Measurements from ENCODE around the gene HIP1.

DNA sequence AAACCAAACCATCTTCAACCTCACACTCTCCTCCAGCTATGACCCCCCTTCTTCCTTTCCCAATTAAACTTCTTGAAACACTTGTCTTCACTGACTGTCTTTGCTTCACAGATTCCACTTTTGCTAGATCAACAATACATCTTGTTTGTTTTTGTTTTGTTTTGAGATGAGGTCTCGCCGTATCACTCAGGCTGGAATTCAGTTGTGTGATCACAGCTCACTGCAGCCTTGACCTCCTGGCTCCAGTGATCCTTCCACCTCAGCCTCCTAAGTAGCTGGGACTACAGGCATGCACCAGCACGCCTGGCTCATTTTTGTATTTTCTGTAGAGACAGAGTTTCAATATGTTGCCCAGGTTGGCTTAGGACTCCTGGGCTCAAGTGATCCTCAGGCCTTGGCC is 59.7 kb downstream of the HIP1 start:
- no peak for TF ChIP-seq ZNF33A (CRISPR knock-in tag; IDR thresholded peaks at IDR 0.05; ENCODE audit: borderline replicate concordance)
- no peak for TF ChIP-seq NCOA1 (CRISPR knock-in tag; IDR thresholded peaks at IDR 0.05)
- TF ChIP-seq ZNF263 (CRISPR knock-in tag; IDR thresholded peaks at IDR 0.05), result no peak
- TF ChIP-seq ZNF317 (CRISPR knock-in tag; IDR thresholded peaks at IDR 0.05), result no peak
- TF ChIP-seq FOXM1 (CRISPR knock-in tag; IDR thresholded peaks at IDR 0.05), result no peak
- TF ChIP-seq, protein P1, sequence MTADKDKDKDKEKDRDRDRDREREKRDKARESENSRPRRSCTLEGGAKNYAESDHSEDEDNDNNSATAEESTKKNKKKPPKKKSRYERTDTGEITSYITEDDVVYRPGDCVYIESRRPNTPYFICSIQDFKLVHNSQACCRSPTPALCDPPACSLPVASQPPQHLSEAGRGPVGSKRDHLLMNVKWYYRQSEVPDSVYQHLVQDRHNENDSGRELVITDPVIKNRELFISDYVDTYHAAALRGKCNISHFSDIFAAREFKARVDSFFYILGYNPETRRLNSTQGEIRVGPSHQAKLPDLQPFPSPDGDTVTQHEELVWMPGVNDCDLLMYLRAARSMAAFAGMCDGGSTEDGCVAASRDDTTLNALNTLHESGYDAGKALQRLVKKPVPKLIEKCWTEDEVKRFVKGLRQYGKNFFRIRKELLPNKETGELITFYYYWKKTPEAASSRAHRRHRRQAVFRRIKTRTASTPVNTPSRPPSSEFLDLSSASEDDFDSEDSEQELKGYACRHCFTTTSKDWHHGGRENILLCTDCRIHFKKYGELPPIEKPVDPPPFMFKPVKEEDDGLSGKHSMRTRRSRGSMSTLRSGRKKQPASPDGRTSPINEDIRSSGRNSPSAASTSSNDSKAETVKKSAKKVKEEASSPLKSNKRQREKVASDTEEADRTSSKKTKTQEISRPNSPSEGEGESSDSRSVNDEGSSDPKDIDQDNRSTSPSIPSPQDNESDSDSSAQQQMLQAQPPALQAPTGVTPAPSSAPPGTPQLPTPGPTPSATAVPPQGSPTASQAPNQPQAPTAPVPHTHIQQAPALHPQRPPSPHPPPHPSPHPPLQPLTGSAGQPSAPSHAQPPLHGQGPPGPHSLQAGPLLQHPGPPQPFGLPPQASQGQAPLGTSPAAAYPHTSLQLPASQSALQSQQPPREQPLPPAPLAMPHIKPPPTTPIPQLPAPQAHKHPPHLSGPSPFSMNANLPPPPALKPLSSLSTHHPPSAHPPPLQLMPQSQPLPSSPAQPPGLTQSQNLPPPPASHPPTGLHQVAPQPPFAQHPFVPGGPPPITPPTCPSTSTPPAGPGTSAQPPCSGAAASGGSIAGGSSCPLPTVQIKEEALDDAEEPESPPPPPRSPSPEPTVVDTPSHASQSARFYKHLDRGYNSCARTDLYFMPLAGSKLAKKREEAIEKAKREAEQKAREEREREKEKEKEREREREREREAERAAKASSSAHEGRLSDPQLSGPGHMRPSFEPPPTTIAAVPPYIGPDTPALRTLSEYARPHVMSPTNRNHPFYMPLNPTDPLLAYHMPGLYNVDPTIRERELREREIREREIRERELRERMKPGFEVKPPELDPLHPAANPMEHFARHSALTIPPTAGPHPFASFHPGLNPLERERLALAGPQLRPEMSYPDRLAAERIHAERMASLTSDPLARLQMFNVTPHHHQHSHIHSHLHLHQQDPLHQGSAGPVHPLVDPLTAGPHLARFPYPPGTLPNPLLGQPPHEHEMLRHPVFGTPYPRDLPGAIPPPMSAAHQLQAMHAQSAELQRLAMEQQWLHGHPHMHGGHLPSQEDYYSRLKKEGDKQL (CRISPR knock-in tag; IDR thresholded peaks at IDR 0.05; ENCODE audit: low read depth), result no peak
- TF ChIP-seq RAD21 (CRISPR knock-in tag; IDR thresholded peaks at IDR 0.05), result no peak
- TF ChIP-seq EP300 (IDR thresholded peaks at IDR 0.05; ENCODE audit: low read depth in 2 of 2, low read length in 2 of 2), result no peak
- no peak for TF ChIP-seq EP300 (CRISPR knock-in tag; IDR thresholded peaks at IDR 0.05; ENCODE audit: borderline replicate concordance)
- TF ChIP-seq, protein P2, sequence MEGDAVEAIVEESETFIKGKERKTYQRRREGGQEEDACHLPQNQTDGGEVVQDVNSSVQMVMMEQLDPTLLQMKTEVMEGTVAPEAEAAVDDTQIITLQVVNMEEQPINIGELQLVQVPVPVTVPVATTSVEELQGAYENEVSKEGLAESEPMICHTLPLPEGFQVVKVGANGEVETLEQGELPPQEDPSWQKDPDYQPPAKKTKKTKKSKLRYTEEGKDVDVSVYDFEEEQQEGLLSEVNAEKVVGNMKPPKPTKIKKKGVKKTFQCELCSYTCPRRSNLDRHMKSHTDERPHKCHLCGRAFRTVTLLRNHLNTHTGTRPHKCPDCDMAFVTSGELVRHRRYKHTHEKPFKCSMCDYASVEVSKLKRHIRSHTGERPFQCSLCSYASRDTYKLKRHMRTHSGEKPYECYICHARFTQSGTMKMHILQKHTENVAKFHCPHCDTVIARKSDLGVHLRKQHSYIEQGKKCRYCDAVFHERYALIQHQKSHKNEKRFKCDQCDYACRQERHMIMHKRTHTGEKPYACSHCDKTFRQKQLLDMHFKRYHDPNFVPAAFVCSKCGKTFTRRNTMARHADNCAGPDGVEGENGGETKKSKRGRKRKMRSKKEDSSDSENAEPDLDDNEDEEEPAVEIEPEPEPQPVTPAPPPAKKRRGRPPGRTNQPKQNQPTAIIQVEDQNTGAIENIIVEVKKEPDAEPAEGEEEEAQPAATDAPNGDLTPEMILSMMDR (CRISPR knock-in tag; IDR thresholded peaks at IDR 0.05), result no peak
- no peak for TF ChIP-seq SMC3 (IDR thresholded peaks at IDR 0.05; ENCODE audit: low read length)
- no peak for TF ChIP-seq CREB1 (IDR thresholded peaks at IDR 0.05)
- no peak for TF ChIP-seq CREB1 (CRISPR knock-in tag; IDR thresholded peaks at IDR 0.05)
- TF ChIP-seq PHF20 (CRISPR knock-in tag; IDR thresholded peaks at IDR 0.05), result no peak
- TF ChIP-seq, protein P3, sequence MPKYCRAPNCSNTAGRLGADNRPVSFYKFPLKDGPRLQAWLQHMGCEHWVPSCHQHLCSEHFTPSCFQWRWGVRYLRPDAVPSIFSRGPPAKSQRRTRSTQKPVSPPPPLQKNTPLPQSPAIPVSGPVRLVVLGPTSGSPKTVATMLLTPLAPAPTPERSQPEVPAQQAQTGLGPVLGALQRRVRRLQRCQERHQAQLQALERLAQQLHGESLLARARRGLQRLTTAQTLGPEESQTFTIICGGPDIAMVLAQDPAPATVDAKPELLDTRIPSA (CRISPR knock-in tag; IDR thresholded peaks at IDR 0.05; ENCODE audit: borderline replicate concordance), result no peak

Data from HepG2 (cell line).